ENCODE measurements around the gene DYSF. TPM values are rescaled to one million over a fixed set of nuclear protein-coding genes. Genes with fewer than 3 reads are reported as not detected.
A peak's percentile ranks its signal among the peaks of the same experiment; 100 is the strongest.
"Not testable (repeated sequence)": the region's sequence is repeated elsewhere in the genome, so short reads cannot be mapped to it uniquely, and the experiment has no call there.

DYSF gene
- total RNA-seq, 4 donors from 2014 or later = 17.4 to 40.7 (median 18.5) TPM

GRCh38 chr2:71428472-71429383 is 24.6 kb upstream of the DYSF start:
- no peak overlapping the region for H3K4me3 ChIP-seq
- WGBS = 98% methylated on average over 3 of the region's 3 CpGs
- H3K27ac ChIP-seq (replicated peaks in 1 of 4) = no peak overlapping the region
- peaks cover 0 to 6% (median 2%) of the 10 kb centered on the region in 4 donors for H3K4me1 ChIP-seq
- no peak for DNase-seq (ENCODE audit: extremely low spot score)
- H3K27me3 ChIP-seq = no peaks in the 10 kb centered on the region
- no peaks in the 10 kb centered on the region for H3K9me3 ChIP-seq
- TF ChIP-seq CTCF (IDR thresholded peaks at IDR 0.05) = no peak
- TF ChIP-seq EP300 (IDR thresholded peaks at IDR 0.05) = no peak
- TF ChIP-seq POLR2A (IDR thresholded peaks at IDR 0.05; ENCODE audit: low read depth) = no peak
- no peak for TF ChIP-seq POLR2AphosphoS5 (IDR thresholded peaks at IDR 0.05)
- H3K36me3 ChIP-seq = peaks cover 31 to 99% (median 68%) of the 10 kb centered on the region in 4 donors
- intact Hi-C loops (cut with DNase I) = no loop called here

- H3K4me3 ChIP-seq; H3K4me1 ChIP-seq; H3K27me3 ChIP-seq; H3K9me3 ChIP-seq; intact Hi-C loops (cut with DNase I); DNase-seq (ENCODE audit: extremely low spot score); H3K27ac ChIP-seq (replicated peaks in 1 of 4): not testable (repeated sequence)
- WGBS = 88% methylated on average over 5 of the region's 5 CpGs
- H3K36me3 ChIP-seq = peaks cover 0 to 22% (median 1%) of the 10 kb centered on the region in 4 donors
Observed at GRCh38 chr2:71445142-71445541, 8.2 kb upstream of the DYSF start.

GRCh38 chr2:71446505-71446904 is 6.9 kb upstream of the DYSF start:
- peak; percentile 87 for DNase-seq (ENCODE audit: extremely low spot score)
- H3K4me1 ChIP-seq = peaks cover 2 to 9% (median 7%) of the 10 kb centered on the region in 4 donors
- H3K27ac ChIP-seq (replicated peaks in 1 of 4) = no peak overlapping the region
- H3K27me3 ChIP-seq = no peaks in the 10 kb centered on the region
- H3K4me3 ChIP-seq = no peak overlapping the region
- H3K9me3 ChIP-seq = no peaks in the 10 kb centered on the region
- TF ChIP-seq EP300 (IDR thresholded peaks at IDR 0.05) (no peak), CTCF (IDR thresholded peaks at IDR 0.05) (no peak), POLR2AphosphoS5 (IDR thresholded peaks at IDR 0.05) (no peak), POLR2A (IDR thresholded peaks at IDR 0.05; ENCODE audit: low read depth) (no peak)
- WGBS = 93% methylated on average over 1 of the region's 1 CpG
- intact Hi-C loops (cut with DNase I) = no loop called here
- H3K36me3 ChIP-seq = peaks cover 0 to 19% (median 0%) of the 10 kb centered on the region in 4 donors

- H3K9me3 ChIP-seq = no peaks in the 10 kb centered on the region
- no peaks in the 10 kb centered on the region for H3K27me3 ChIP-seq
- DNase-seq (ENCODE audit: extremely low spot score) = no peak
- H3K27ac ChIP-seq (replicated peaks in 1 of 4) = no peak overlapping the region
- H3K4me3 ChIP-seq = no peak overlapping the region
- no peak for TF ChIP-seq CTCF (IDR thresholded peaks at IDR 0.05)
- no peak for TF ChIP-seq POLR2AphosphoS5 (IDR thresholded peaks at IDR 0.05)
- TF ChIP-seq EP300 (IDR thresholded peaks at IDR 0.05) = no peak
- H3K36me3 ChIP-seq = peaks cover 0 to under 1% (median 0%) of the 10 kb centered on the region in 4 donors
- H3K4me1 ChIP-seq = peaks cover 30 to 37% (median 32%) of the 10 kb centered on the region in 4 donors
- 93% methylated on average over 3 of the region's 3 CpGs for WGBS
- intact Hi-C loops (cut with DNase I) = no loop called here
Observed at GRCh38 chr2:71449343-71449742, 4.0 kb upstream of the DYSF start.

- H3K27me3 ChIP-seq = no peaks in the 10 kb centered on the region
- no peaks in the 10 kb centered on the region for H3K9me3 ChIP-seq
- peak overlapping the region; percentile 38 to 89 (median 61) for H3K27ac ChIP-seq (replicated peaks in 1 of 4)
- WGBS = 75% methylated on average over 4 of the region's 4 CpGs
- no peaks in the 10 kb centered on the region for H3K36me3 ChIP-seq
- no peak overlapping the region for H3K4me3 ChIP-seq
- H3K4me1 ChIP-seq = peaks cover 53 to 61% (median 56%) of the 10 kb centered on the region in 4 donors
- DNase-seq (ENCODE audit: extremely low spot score) = no peak
- intact Hi-C loops (cut with DNase I) = no loop called here
- no peak for TF ChIP-seq POLR2AphosphoS5 (IDR thresholded peaks at IDR 0.05)
- TF ChIP-seq POLR2A (IDR thresholded peaks at IDR 0.05; ENCODE audit: low read depth) = no peak
- TF ChIP-seq EP300 (IDR thresholded peaks at IDR 0.05) = no peak
- TF ChIP-seq CTCF (IDR thresholded peaks at IDR 0.05) = no peak
Observed at GRCh38 chr2:71451705-71452104, 1.7 kb upstream of the DYSF start.
